ENCODE data around the gene NTSR2. TPM values are rescaled to one million over a fixed set of nuclear protein-coding genes. Genes with fewer than 3 reads are reported as not detected.

NTSR2 gene
- total and polyA plus RNA-seq, 2 experiments from 2014 or later = 0.10 TPM; not detected in 1

DNA sequence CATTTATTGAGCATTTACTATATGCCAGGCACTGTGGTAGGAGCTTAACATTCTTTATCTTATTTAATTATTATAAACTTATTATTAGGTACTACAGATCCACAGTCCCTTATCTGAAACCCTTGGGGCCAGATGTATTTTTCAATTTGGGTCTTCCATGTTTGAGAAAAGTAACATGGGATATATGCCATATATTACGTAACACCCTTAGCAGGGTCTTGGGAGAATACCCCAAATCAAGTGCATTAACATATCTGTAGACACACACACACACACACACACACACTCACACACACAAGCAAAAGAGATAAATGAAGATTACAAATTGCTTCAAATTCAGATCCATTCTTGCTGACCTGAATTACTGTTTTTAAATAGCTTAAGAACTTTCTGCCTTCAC, 13.7 kb downstream of the NTSR2 start:
- Histone ChIP-seq H4K20me1 (replicated peaks; ENCODE audit: insufficient read depth) (no peaks in the 10 kb centered on the region), H3K79me2 (replicated peaks; ENCODE audit: insufficient read depth) (no peaks in the 10 kb centered on the region), H3F3A (replicated peaks; ENCODE audit: low read depth) (no peaks in the 10 kb centered on the region), H2AFZ (peak overlapping the region; percentile 56; the same call in 1 of the 2 replicates), H3K4me1 (ENCODE audit: insufficient read depth) (no peaks in the 10 kb centered on the region), H3K36me3 (ENCODE audit: insufficient read depth) (no peaks in the 10 kb centered on the region), H3K9me2 (ENCODE audit: insufficient read depth) (no peaks in the 10 kb centered on the region), H3K4me2 (no peak overlapping the region), H3K4me3 (no peak overlapping the region), H3K27ac (ENCODE audit: low read depth) (no peak overlapping the region), H3K27me3 (ENCODE audit: insufficient read depth) (no peaks in the 10 kb centered on the region)
- no peaks in the 10 kb centered on the region for H3K9me3 Mint-ChIP-seq
- ATAC-seq (no peak), DNase-seq (ENCODE audit: low spot score) (no peak)
- H3K36me3 Mint-ChIP-seq (ENCODE audit: low read depth) = no peaks in the 10 kb centered on the region
- H3K4me3 Mint-ChIP-seq = no peak overlapping the region
- peaks cover 6% of the 10 kb centered on the region for H3K27me3 Mint-ChIP-seq (ENCODE audit: insufficient read depth, low read depth, poor library complexity)
- TF ChIP-seq EZH2 (IDR thresholded peaks at IDR 0.05; ENCODE audit: low read depth, unreplicated experiment) (no peak), CTCF (conservative IDR thresholded peaks at IDR 0.05; ENCODE audit: low read depth in 2 of 2) (no peak), EZH2phosphoT487 (IDR thresholded peaks at IDR 0.05; ENCODE audit: unreplicated experiment) (no peak), ZNF331 (CRISPR knock-in tag; IDR thresholded peaks at IDR 0.05; ENCODE audit: low read depth) (no peak), ZNF114 (CRISPR knock-in tag; IDR thresholded peaks at IDR 0.05) (no peak), ETS1 (IDR thresholded peaks at IDR 0.05) (no peak), CREB1 (CRISPR knock-in tag; IDR thresholded peaks at IDR 0.05; ENCODE audit: low read depth) (no peak), REST (IDR thresholded peaks at IDR 0.05; ENCODE audit: unreplicated experiment) (no peak), ZNF462 (CRISPR knock-in tag; IDR thresholded peaks at IDR 0.05) (no peak), JUNB (IDR thresholded peaks at IDR 0.05; ENCODE audit: unreplicated experiment) (no peak), POLR2AphosphoS5 (IDR thresholded peaks at IDR 0.05; ENCODE audit: low read depth) (no peak)
- H3K4me1 Mint-ChIP-seq = no peaks in the 10 kb centered on the region
- H3K27ac Mint-ChIP-seq = no peak overlapping the region
